GM12864 (cell line): Measurements from ENCODE around the gene TMEM60.

ENCODE experiments used
- DNase-seq: peaks from one replicate; pipeline ENCODE4 v3.0.0-alpha.2; 2011; ENCODE audit warnings: low read depth
- H3K4me3 ChIP-seq: 2 replicates; pipeline ENCODE4 v1.5.1; 2011; ENCODE audit warnings: mild to moderate bottlenecking, low read depth, low read length, control low read depth
- CTCF ChIP-seq: IDR thresholded peaks from 2 replicates; pipeline ENCODE4 v1.5.1; 2011; ENCODE audit warnings: low read depth, mild to moderate bottlenecking, moderate library complexity, low read length, control low read depth, inconsistent platforms; ENCODE audit errors: missing control alignments

The TMEM60 gene

DNA sequence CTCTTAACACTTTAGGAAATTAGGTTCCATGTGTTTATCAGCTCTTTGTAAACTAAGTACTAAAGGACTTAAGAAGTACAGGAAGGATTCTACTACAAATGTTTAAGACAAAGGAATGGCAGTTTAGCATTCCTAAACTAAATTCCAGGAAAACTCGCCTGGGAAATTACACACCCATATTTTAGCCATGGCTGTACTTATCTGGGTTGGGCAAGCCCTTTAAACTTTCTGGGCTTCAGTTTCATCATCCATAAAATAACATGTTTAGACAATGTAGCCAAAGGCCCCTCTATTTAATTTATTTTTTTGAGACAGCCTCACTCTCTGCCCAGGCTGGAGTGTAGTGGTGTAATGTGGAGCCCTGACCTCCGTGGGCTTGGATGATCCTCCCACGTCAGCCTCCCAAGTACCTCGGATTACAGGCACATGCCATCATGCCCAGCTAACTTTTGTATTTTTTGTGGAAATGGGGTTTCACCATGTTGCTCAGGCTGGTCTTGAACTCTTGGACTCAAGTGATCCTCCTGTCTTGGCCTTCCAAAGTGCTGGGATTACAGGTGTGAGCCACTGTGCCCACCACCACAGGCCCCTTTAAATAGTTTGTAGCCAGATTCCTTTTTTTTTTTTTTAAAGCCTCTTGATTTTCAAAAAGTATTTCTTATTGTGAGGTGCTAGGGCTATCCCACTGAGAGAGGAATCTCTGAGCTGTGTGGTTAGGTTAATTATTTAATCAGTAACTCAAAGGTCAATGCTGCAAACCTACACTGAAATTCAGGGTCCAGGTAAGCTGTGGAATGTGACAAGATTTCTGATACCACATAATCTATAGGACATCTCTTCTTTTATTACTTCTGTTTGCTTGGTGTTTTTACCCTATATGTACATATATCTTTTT lies 32.1 kb downstream of the TMEM60 start:
- no peak overlapping the region for H3K4me3 ChIP-seq
- no peak for DNase-seq
- TF ChIP-seq CTCF: no peak

DNA sequence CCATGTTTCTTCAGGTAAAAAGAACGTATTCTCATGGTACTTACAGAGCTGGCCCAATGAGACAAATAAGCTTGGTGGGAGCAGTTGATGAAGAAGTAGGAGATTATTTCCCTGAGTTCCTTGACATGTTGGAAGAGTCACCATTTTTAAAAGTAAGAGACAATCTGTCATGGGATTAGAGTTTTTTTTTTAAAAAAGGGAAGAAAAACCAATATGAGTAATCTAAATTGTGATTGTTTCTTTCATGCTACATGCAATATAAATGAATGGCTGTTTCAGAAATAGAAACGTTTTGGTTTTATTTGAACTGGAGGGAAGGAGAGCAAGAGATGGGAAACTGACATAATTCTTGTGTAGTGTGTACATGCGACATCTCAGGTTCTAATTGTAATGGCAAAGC lies 32.8 kb downstream of the TMEM60 start:
- TF ChIP-seq CTCF: no peak
- no peak for DNase-seq
- H3K4me3 ChIP-seq: no peak overlapping the region

DNA sequence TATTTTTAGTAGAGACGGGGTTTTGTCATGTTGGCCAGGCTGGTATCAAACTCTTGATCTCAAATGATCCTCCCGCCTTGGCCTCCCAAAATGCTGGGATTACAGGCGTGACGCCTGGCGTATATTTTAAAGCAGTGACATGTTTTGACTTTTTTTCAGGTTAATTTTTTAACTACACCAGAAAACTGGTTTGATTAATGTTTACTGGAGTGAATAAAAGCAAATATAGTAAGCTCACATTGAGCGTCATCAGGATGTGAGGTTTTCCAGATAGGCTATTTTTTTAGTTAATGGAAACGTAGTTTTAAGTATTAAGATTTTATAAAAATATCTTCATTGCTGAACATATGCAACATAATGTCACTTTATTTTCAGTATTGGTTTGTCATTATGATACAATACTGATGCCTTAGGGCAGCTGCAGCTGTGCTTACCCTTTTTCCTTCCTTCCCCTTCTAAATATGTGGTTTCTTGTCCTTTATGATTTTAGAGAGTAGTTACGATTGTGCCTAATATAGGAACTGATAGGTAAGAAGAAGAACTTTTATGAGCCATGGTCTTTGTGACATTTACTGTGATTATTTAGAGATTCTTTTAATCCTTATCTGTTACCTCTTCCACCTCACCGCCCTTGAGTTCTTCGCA lies 37.3 kb downstream of the TMEM60 start:
- no peak for DNase-seq
- H3K4me3 ChIP-seq: no peak overlapping the region
- no peak for TF ChIP-seq CTCF

- peak; percentile 50 for DNase-seq
- peak; percentile 66 for TF ChIP-seq CTCF
- H3K4me3 ChIP-seq: no peak overlapping the region
Observed at GRCh38 chr7:77759294-77759889, 38.8 kb downstream of the TMEM60 start.

DNA sequence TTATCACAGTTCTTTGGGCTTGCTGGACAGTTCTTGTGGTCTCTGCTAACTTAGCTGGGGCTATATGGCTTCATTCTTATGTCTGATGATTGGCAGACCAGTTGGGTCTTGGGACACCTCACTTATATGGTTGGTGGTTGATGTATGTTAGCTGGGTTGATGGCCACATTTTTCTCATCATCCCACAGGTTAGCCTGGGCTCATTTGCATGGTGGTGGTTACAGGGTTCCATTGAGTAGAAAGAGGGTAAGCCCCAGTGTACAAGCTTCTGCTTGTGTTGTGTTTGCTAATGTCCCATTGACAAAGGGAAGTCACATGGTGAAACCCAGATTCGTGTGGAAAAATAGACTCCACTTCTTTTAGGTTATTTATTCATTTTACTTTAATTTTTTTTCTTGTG lies 40.6 kb downstream of the TMEM60 start:
- no peak for TF ChIP-seq CTCF
- DNase-seq: peak; percentile 47
- H3K4me3 ChIP-seq: no peak overlapping the region

GRCh38 chr7:77753173-77753572 lies 45.1 kb downstream of the TMEM60 start:
- TF ChIP-seq CTCF: no peak
- no peak for DNase-seq
- H3K4me3 ChIP-seq: no peak overlapping the region
